Posterior cingulate gyrus (tissue), 11 donors: ENCODE measurements around the gene MAGEA2.
A peak's percentile ranks its signal among the peaks of the same experiment; 100 is the strongest.
"Not testable (repeated sequence)": the region's sequence is repeated elsewhere in the genome, so short reads cannot be mapped to it uniquely, and the experiment has no call there.

Experiments
- DNase-seq, 10 donors: peaks; one replicate each; pipeline versions ENCODE4 v3.0.0 to v3.0.0-alpha.2; 2020 to 2021; ENCODE audit warnings: mixed read lengths in 3 of 10
- intact Hi-C: fragments of 100-400 bp; cut with DNase I; formaldehyde crosslinking; loops from one replicate; pipeline ENCODE4 v1.15.1; 2023

The MAGEA2 gene

DNA sequence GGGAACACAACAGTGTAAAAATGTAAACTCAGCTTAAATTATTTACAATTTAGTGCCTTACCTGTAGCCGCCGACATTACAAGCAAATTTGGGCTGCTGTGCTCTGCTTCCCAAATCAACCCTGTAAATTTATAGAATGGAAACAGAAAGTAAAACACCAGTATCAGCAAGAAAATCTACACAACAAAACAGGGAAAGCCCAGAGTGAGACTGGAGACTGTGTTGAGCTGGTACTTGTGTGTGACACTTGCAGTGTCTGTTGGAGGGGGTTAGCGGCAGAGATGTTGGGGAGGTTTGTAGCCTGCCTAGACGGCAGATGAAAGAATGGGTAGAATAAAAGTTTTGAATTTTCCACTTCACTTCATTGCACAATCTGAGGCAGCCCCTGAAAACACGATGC, 40.4 kb downstream of the MAGEA2 start:
- DNase-seq, intact Hi-C loops: not testable (repeated sequence)

DNA sequence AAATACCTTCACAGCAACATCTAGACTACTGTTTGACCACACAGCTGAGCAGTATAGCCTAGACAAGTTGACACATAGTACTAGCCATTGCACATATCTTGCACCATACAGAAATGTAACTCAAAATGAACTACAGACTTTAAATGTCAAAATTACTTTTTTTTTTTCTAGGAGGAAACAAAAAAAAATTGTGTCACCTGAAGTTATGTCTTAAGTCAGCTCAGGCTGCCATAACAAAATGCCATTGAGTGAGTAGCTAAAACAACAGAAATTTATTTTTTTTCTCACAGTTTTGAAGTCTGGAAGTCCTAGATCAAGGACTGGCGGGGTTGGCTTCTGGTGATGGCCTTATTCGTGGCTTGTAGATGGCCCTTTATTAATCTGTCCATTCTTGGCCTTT, 44.5 kb downstream of the MAGEA2 start, which contains the start of gene CSAG2:
CSAG2 (minus strand) TSS at position 101 of the 400 bp plus-strand sequence. CDS start 161 bp downstream, outside the sequence.
- DNase-seq, intact Hi-C loops: not testable (repeated sequence)

- DNase-seq, intact Hi-C loops: not testable (repeated sequence)
These were observed 47.1 kb downstream of the MAGEA2 start for GRCh38 chrX:152706500-152706899.

GRCh38 chrX:152700390-152700789, 53.3 kb downstream of the MAGEA2 start:
- intact Hi-C loops, result not testable (repeated sequence)
- DNase-seq, result peak in 4 of 10 donors; percentile 17 to 82 (median 60)
